Parathyroid adenoma (tissue), 2 donors: Measurements from ENCODE around the gene SLC9A3.

Source experiments
- H2AFZ ChIP-seq: fragments of 300-600 bp; sonication (generic); one replicate; pipeline ENCODE4 v1.7.0; 2017; ENCODE audit warnings: antibody characterized with exemption, mild to moderate bottlenecking
- H3K27ac ChIP-seq: fragments of 300-600 bp; sonication (generic); one replicate; pipeline ENCODE4 v1.7.0; 2017
- H3K27me3 ChIP-seq: fragments of 300-600 bp; sonication (generic); one replicate; pipeline ENCODE4 v1.7.0; 2017; ENCODE audit warnings: low read length; ENCODE audit not compliant: control insufficient read depth, insufficient read depth
- H3K36me3 ChIP-seq: fragments of 300-600 bp; sonication (generic); one replicate; pipeline ENCODE4 v1.7.0; 2017; ENCODE audit warnings: low read length; ENCODE audit not compliant: control insufficient read depth, insufficient read depth
- H3K4me1 ChIP-seq: fragments of 300-600 bp; sonication (generic); one replicate; pipeline ENCODE4 v1.7.0; 2017; ENCODE audit warnings: control low read depth
- H3K4me2 ChIP-seq: fragments of 300-600 bp; sonication (generic); one replicate; pipeline ENCODE4 v1.7.0; 2017; ENCODE audit warnings: low read length
- H3K4me3 ChIP-seq: fragments of 300-600 bp; sonication (generic); one replicate; pipeline ENCODE4 v1.7.0; 2017; ENCODE audit warnings: low read depth, low read length
- H3K79me2 ChIP-seq: fragments of 300-600 bp; sonication (generic); one replicate; pipeline ENCODE4 v1.7.0; 2017; ENCODE audit warnings: control low read depth
- H3K9ac ChIP-seq: fragments of 300-600 bp; sonication (generic); one replicate; pipeline ENCODE4 v1.7.0; 2017; ENCODE audit warnings: mild to moderate bottlenecking
- H3K9me3 ChIP-seq: fragments of 300-600 bp; sonication (generic); one replicate; pipeline ENCODE4 v1.7.0; 2017; ENCODE audit warnings: low read length; ENCODE audit not compliant: control insufficient read depth
- TF ChIP-seq, protein P1 (sequence below): fragments of 300-600 bp; sonication (generic); IDR thresholded peaks from one replicate; pipeline ENCODE4 v1.7.0; 2017; ENCODE audit warnings: antibody characterized with exemption, mild to moderate bottlenecking
- donor health status: primary hyperparathyroidism.

SLC9A3 gene

DNA sequence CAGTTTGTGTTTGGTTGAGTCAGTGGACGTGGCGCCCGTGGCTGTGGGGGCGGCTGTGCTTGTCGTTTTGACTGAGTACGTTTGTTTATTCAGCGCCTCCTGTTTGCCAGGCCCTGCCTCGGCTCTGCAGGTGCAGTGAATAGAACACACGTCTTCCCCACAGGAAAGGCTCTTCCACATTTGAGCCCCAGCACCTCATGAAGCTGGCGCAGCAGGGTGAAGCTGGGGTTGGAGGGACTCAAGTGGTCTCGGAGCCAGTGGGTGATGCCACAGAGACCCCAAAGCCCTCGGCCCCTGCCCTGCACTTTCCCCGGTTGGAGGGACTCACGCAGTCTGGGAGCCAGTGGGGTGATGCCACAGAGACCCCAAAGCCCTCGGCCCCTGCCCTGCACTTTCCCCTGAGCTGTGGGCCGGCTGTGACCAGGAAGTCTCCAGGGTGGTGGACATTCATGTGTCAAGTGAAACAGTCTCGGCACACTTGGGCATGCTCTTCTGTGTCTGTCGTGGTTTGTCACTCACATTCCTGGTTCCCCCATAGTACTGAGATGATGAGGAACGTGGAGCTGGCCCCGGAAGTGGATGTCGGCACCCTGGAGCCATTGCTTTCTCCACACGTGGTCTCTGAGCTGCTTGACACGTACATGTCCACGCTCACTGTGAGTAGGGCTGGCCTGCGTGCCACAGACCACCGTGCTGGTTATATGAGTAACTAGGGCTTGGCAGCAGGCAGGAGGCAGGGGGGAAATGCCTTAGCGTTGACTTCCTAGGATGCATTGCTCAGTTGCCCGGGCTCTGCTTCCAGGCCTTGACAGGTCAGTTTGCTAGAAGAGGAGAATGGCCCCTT lies 67.7 kb downstream of the SLC9A3 start:
- TF ChIP-seq, protein P1, sequence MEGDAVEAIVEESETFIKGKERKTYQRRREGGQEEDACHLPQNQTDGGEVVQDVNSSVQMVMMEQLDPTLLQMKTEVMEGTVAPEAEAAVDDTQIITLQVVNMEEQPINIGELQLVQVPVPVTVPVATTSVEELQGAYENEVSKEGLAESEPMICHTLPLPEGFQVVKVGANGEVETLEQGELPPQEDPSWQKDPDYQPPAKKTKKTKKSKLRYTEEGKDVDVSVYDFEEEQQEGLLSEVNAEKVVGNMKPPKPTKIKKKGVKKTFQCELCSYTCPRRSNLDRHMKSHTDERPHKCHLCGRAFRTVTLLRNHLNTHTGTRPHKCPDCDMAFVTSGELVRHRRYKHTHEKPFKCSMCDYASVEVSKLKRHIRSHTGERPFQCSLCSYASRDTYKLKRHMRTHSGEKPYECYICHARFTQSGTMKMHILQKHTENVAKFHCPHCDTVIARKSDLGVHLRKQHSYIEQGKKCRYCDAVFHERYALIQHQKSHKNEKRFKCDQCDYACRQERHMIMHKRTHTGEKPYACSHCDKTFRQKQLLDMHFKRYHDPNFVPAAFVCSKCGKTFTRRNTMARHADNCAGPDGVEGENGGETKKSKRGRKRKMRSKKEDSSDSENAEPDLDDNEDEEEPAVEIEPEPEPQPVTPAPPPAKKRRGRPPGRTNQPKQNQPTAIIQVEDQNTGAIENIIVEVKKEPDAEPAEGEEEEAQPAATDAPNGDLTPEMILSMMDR = no peak
- Histone ChIP-seq H3K9ac (no peak overlapping the region), H3K27ac (no peak overlapping the region), H3K27me3 (no peaks in the 10 kb centered on the region), H3K4me2 (no peak overlapping the region), H3K36me3 (no peaks in the 10 kb centered on the region), H3K9me3 (no peaks in the 10 kb centered on the region), H2AFZ (no peak overlapping the region), H3K4me3 (no peak overlapping the region), H3K4me1 (no peaks in the 10 kb centered on the region), H3K79me2 (peaks cover 41% of the 10 kb centered on the region)

GRCh38 chr5:455806-456205 lies 68.4 kb downstream of the SLC9A3 start:
- Histone ChIP-seq H3K27ac (no peak overlapping the region), H3K4me3 (no peak overlapping the region), H3K79me2 (peaks cover 42% of the 10 kb centered on the region), H3K27me3 (no peaks in the 10 kb centered on the region), H3K9me3 (no peaks in the 10 kb centered on the region), H3K4me2 (no peak overlapping the region), H3K9ac (no peak overlapping the region), H3K4me1 (no peaks in the 10 kb centered on the region), H3K36me3 (peaks cover 3% of the 10 kb centered on the region), H2AFZ (no peak overlapping the region)
- TF ChIP-seq, protein P1 = no peak

DNA sequence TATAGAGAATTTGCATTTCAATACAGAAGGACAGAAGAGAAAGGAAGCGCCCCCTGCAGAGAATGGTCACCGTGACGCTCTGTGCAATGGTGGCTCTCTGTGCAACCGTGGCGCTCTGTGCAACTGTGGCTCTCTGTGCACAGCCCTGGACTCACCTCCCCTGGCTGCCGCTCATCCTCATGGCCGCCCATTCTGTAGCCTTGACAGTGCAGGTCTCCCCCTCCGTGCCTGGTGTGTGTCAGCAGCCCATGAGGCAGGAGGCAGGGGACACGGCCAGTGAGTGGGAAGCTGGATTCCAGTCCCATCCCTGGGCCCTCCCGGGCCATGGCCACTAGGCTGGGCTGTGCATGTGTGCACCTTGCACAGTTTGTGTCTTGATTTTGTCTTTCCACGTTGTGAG lies 69.3 kb downstream of the SLC9A3 start:
- H3K4me3 ChIP-seq = no peak overlapping the region
- H3K9me3 ChIP-seq = no peaks in the 10 kb centered on the region
- H3K27ac ChIP-seq = no peak overlapping the region
- TF ChIP-seq, protein P1 = no peak
- no peak overlapping the region for H3K4me2 ChIP-seq
- no peaks in the 10 kb centered on the region for H3K27me3 ChIP-seq
- H3K4me1 ChIP-seq = no peaks in the 10 kb centered on the region
- no peak overlapping the region for H2AFZ ChIP-seq
- H3K36me3 ChIP-seq = peaks cover 3% of the 10 kb centered on the region
- H3K9ac ChIP-seq = no peak overlapping the region
- peaks cover 42% of the 10 kb centered on the region for H3K79me2 ChIP-seq

DNA sequence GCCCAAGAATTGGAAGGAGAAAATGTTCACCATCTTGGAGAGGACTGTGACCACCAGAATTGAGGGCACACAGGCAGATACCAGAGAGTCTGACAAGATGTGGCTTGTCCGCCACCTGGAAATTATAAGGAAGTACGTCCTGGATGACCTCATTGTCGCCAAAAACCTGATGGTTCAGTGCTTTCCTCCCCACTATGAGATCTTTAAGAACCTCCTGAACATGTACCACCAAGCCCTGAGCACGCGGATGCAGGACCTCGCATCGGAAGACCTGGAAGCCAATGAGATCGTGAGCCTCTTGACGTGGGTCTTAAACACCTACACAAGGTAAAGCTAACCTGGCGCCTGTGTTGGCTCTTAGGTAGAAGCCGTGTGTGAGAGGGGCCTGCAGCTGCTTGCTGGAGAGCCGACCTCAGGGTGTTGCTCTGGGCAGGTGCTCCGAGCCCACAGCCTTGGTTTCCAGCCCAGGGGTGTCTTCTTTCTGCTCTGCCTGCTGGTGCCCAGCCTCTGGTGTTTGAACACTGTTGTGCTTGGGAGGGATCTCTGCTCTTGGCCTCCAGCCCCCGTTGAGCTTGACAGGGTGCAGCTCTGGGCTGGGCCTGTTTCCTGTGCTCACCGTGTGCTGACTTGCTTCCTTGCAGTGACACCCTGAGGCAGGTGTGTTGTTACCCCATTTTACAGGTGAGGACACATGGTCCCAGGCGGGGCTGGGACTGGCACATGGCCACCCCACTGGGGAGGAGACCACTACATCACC lies 70.3 kb downstream of the SLC9A3 start:
- Histone ChIP-seq H3K4me3 (no peak overlapping the region), H3K4me1 (no peaks in the 10 kb centered on the region), H2AFZ (no peak overlapping the region), H3K9me3 (no peaks in the 10 kb centered on the region), H3K9ac (no peak overlapping the region), H3K4me2 (no peak overlapping the region), H3K27ac (no peak overlapping the region), H3K27me3 (no peaks in the 10 kb centered on the region), H3K36me3 (peaks cover 3% of the 10 kb centered on the region), H3K79me2 (peaks cover 46% of the 10 kb centered on the region)
- TF ChIP-seq, protein P1 = no peak
